H9 (cell line): ENCODE data around the gene DHX30. TPM values are rescaled to one million over a fixed set of nuclear protein-coding genes. Genes with fewer than 3 reads are reported as not detected.

Experiments
- DNase-seq: peaks from one replicate; pipeline ENCODE4 v3.0.0-alpha.2; 2017
- H2AFZ ChIP-seq: one replicate; pipeline ENCODE4 v1.6.1; 2013; ENCODE audit warnings: mild to moderate bottlenecking, low read length, control low read depth, moderate library complexity
- H2AK5ac ChIP-seq: 2 replicates; pipeline ENCODE4 v1.6.1; 2013; ENCODE audit warnings: low read length, control low read depth, mixed read lengths; ENCODE audit not compliant: insufficient read length
- H2BK120ac ChIP-seq: one replicate; pipeline ENCODE4 v1.6.1; 2013; ENCODE audit warnings: low read depth, mild to moderate bottlenecking, low read length, control low read depth, inconsistent platforms; ENCODE audit not compliant: poor library complexity, severe bottlenecking
- H2BK12ac ChIP-seq: 2 replicates; pipeline ENCODE4 v1.6.1; 2013; ENCODE audit warnings: low read length, control low read depth, mixed read lengths, low read depth; ENCODE audit not compliant: insufficient read length
- H2BK15ac ChIP-seq: 2 replicates; pipeline ENCODE4 v1.6.1; 2013; ENCODE audit warnings: low read depth, low read length, control low read depth
- H2BK20ac ChIP-seq: one replicate; pipeline ENCODE4 v1.6.1; 2013; ENCODE audit warnings: low read depth, mild to moderate bottlenecking, low read length, control low read depth, inconsistent platforms; ENCODE audit not compliant: poor library complexity, severe bottlenecking
- H2BK5ac ChIP-seq: 2 replicates; pipeline ENCODE4 v1.6.1; 2013; ENCODE audit warnings: low read length, control low read depth, mixed read lengths; ENCODE audit not compliant: insufficient read length
- H3K14ac ChIP-seq: 2 replicates; pipeline ENCODE4 v1.6.1; 2013; ENCODE audit warnings: low read length, control low read depth; ENCODE audit not compliant: insufficient read depth
- H3K18ac ChIP-seq: 2 replicates; pipeline ENCODE4 v1.6.1; 2013; ENCODE audit warnings: low read depth, mild to moderate bottlenecking, mixed read lengths, low read length, control low read depth; ENCODE audit not compliant: insufficient read length
- H3K23ac ChIP-seq: 2 replicates; pipeline ENCODE4 v1.6.1; 2013; ENCODE audit warnings: low read length, control low read depth, mixed read lengths, low read depth; ENCODE audit not compliant: insufficient read length
- H3K23me2 ChIP-seq: 2 replicates; pipeline ENCODE4 v1.6.1; 2013; ENCODE audit warnings: low read depth, mild to moderate bottlenecking, mixed read lengths, low read length, control low read depth; ENCODE audit not compliant: insufficient read length, poor library complexity, severe bottlenecking
- H3K27ac ChIP-seq: 2 replicates; pipeline ENCODE4 v1.5.1; 2013; ENCODE audit warnings: low read length, control low read depth, mixed read lengths, low read depth; ENCODE audit not compliant: insufficient read length
- H3K27me3 ChIP-seq: 2 replicates; pipeline ENCODE4 v1.6.1; 2013; ENCODE audit warnings: low read length, control low read depth, inconsistent platforms; ENCODE audit not compliant: insufficient read depth
- H3K4ac ChIP-seq: 2 replicates; pipeline ENCODE4 v1.6.1; 2013; ENCODE audit warnings: low read depth, mild to moderate bottlenecking, control low read depth, inconsistent platforms, low read length, moderate library complexity
- H3K4me1 ChIP-seq: 2 replicates; pipeline ENCODE4 v1.6.1; 2013; ENCODE audit warnings: low read length, control low read depth, inconsistent platforms; ENCODE audit not compliant: insufficient read depth
- H3K4me2 ChIP-seq: 2 replicates; pipeline ENCODE4 v1.6.1; 2013; ENCODE audit warnings: low read length, control low read depth, mixed read lengths; ENCODE audit not compliant: insufficient read length, insufficient read depth
- H3K56ac ChIP-seq: 2 replicates; pipeline ENCODE4 v1.6.1; 2013; ENCODE audit warnings: low read depth, mild to moderate bottlenecking, mixed read lengths, low read length, control low read depth; ENCODE audit not compliant: insufficient read length
- H3K79me1 ChIP-seq: 2 replicates; pipeline ENCODE4 v1.6.1; 2013; ENCODE audit warnings: low read depth, mild to moderate bottlenecking, moderate library complexity, low read length, control low read depth, inconsistent platforms; ENCODE audit not compliant: insufficient read depth, poor library complexity, severe bottlenecking
- H3K79me2 ChIP-seq: 2 replicates; pipeline ENCODE4 v1.6.1; 2013; ENCODE audit warnings: low read length, control low read depth, inconsistent platforms; ENCODE audit not compliant: insufficient read depth
- H3K9ac ChIP-seq: 2 replicates; pipeline ENCODE4 v1.6.1; 2013; ENCODE audit warnings: low read length, control low read depth, mixed read lengths; ENCODE audit not compliant: insufficient read length; ENCODE audit errors: extremely low read depth
- H3K9me3 ChIP-seq: one replicate; pipeline ENCODE4 v1.6.1; 2013; ENCODE audit warnings: low read depth, low read length, inconsistent platforms; ENCODE audit not compliant: control insufficient read depth
- H3T11ph ChIP-seq: one replicate; pipeline ENCODE4 v1.6.1; 2013; ENCODE audit warnings: mild to moderate bottlenecking, low read length, control low read depth, inconsistent platforms
- H4K20me1 ChIP-seq: one replicate; pipeline ENCODE4 v1.6.1; 2013; ENCODE audit not compliant: control insufficient read depth, insufficient read length, insufficient read depth
- H4K5ac ChIP-seq: 2 replicates; pipeline ENCODE4 v1.6.1; 2013; ENCODE audit warnings: low read depth, mild to moderate bottlenecking, mixed read lengths, low read length, control low read depth; ENCODE audit not compliant: insufficient read length
- H4K8ac ChIP-seq: replicated peaks from 2 replicates; pipeline ENCODE4 v1.6.1; 2013; ENCODE audit warnings: low read length, control low read depth, mixed read lengths, low read depth; ENCODE audit not compliant: insufficient read length
- H4K91ac ChIP-seq: 2 replicates; pipeline ENCODE4 v1.6.1; 2013; ENCODE audit warnings: low read depth, mild to moderate bottlenecking, moderate library complexity, mixed read lengths, low read length, control low read depth; ENCODE audit not compliant: insufficient read length
- H3K27ac Mint-ChIP-seq, 3 experiments: 2 replicates in 2 of 3; 3 replicates in 1 of 3; pipeline ENCODE4 v1.8.0; 2020 to 2021; ENCODE audit warnings: mixed read lengths in 3 of 3, mild to moderate bottlenecking in 1 of 3, moderate library complexity in 1 of 3
- H3K27me3 Mint-ChIP-seq: 2 replicates; pipeline ENCODE4 v1.8.0; 2021; ENCODE audit warnings: low read depth, mild to moderate bottlenecking, moderate library complexity, mixed read lengths
- H3K36me3 Mint-ChIP-seq, 3 experiments: 2 replicates in 2 of 3; 3 replicates in 1 of 3; pipeline ENCODE4 v1.8.0; 2020 to 2021; ENCODE audit warnings: low read depth in 3 of 3, mixed read lengths in 3 of 3; ENCODE audit not compliant: insufficient read depth in 1 of 3
- H3K4me1 Mint-ChIP-seq, 2 experiments: 2 replicates each; pipeline ENCODE4 v1.8.0; 2020; ENCODE audit warnings: mixed read lengths in 2 of 2
- H3K4me3 Mint-ChIP-seq, 2 experiments: 2 replicates in 1 of 2; 3 replicates in 1 of 2; pipeline ENCODE4 v1.8.0; 2020 to 2021; ENCODE audit warnings: mild to moderate bottlenecking in 2 of 2, mixed read lengths in 2 of 2, moderate library complexity in 1 of 2
- H3K9me3 Mint-ChIP-seq, 2 experiments: 2 replicates in 1 of 2; 3 replicates in 1 of 2; pipeline ENCODE4 v1.8.0; 2020; ENCODE audit warnings: mild to moderate bottlenecking in 2 of 2, mixed read lengths in 2 of 2, moderate library complexity in 1 of 2
- WGBS: extraction: QIAGEN DNeasy Blood & Tissue Kit; methylation state at CpG from one replicate; pipeline ENCODE4 v1.1.7; 2013; ENCODE audit warnings: missing lambda C conversion rate, low lambda C conversion rate, mixed read lengths; ENCODE audit not compliant: insufficient read length; ENCODE audit errors: extremely low coverage; 5-methylcytosine and 5-hydroxymethylcytosine counted together
- total RNA-seq: library from RNA; stranded (reverse); gene quantifications from 2 replicates; pipeline ENCODE4 v1.2.1, GENCODE V29; 2021
- TF ChIP-seq, protein P1 (sequence below): fragments of 200-600 bp; sonication (generic); conservative IDR thresholded peaks from 3 replicates; pipeline ENCODE4 v1.8.0; 2021; ENCODE audit warnings: antibody characterized with exemption, mild to moderate bottlenecking

DHX30 gene
- total RNA-seq, 1 experiment from 2014 or later = 107 TPM

DNA sequence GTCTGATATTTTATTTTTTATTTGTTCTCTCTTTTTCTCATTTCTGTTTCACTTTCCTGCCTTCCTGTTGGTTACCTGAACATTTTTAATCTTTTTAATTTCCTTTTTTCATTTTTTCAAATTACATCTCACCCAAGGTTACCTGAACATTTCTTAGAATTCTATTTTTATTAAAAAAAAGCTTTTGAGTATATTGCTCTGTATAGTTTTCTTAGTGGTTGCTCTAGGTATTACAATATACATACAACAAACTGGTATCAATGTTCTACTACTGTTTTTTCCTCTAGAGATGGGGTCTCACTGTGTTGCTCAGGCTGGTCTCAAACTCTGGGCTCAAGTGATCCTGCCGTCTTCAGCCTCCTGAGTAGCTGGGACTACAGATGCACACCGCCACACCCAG, 79.4 kb downstream of the DHX30 start:
- H3K4me2 ChIP-seq = no peak overlapping the region
- no peak overlapping the region for H3K4me3 Mint-ChIP-seq
- H3K4me1 Mint-ChIP-seq = no peaks in the 10 kb centered on the region; a peak in 1 of 4 replicates
- H3K23ac ChIP-seq = no peak overlapping the region
- H4K20me1 ChIP-seq = no peaks in the 10 kb centered on the region
- H3K27me3 ChIP-seq = no peaks in the 10 kb centered on the region
- H3T11ph ChIP-seq = no peak overlapping the region
- H3K18ac ChIP-seq = no peak overlapping the region
- WGBS = no CpG with 5 or more reads among the region's 2 CpGs
- H3K23me2 ChIP-seq = no peaks in the 10 kb centered on the region
- H2AFZ ChIP-seq = no peak overlapping the region
- no peak overlapping the region for H3K56ac ChIP-seq
- H2BK5ac ChIP-seq = no peak overlapping the region
- no peak overlapping the region for H3K27ac ChIP-seq
- H3K27me3 Mint-ChIP-seq = no peaks in the 10 kb centered on the region
- no peaks in the 10 kb centered on the region for H3K9me3 Mint-ChIP-seq
- no peaks in the 10 kb centered on the region for H3K9me3 ChIP-seq
- H3K4me1 ChIP-seq = no peaks in the 10 kb centered on the region
- no peak overlapping the region for H4K91ac ChIP-seq
- no peak overlapping the region for H2BK15ac ChIP-seq
- H3K27ac Mint-ChIP-seq = no peak overlapping the region
- H4K5ac ChIP-seq = no peak overlapping the region
- TF ChIP-seq, protein P1, sequence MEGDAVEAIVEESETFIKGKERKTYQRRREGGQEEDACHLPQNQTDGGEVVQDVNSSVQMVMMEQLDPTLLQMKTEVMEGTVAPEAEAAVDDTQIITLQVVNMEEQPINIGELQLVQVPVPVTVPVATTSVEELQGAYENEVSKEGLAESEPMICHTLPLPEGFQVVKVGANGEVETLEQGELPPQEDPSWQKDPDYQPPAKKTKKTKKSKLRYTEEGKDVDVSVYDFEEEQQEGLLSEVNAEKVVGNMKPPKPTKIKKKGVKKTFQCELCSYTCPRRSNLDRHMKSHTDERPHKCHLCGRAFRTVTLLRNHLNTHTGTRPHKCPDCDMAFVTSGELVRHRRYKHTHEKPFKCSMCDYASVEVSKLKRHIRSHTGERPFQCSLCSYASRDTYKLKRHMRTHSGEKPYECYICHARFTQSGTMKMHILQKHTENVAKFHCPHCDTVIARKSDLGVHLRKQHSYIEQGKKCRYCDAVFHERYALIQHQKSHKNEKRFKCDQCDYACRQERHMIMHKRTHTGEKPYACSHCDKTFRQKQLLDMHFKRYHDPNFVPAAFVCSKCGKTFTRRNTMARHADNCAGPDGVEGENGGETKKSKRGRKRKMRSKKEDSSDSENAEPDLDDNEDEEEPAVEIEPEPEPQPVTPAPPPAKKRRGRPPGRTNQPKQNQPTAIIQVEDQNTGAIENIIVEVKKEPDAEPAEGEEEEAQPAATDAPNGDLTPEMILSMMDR = no peak; the same call in 1 of the 3 replicates
- H3K36me3 Mint-ChIP-seq = peaks cover 5 to 33% (median 22%) of the 10 kb centered on the region in 3 experiments
- no peak for DNase-seq
- H3K9ac ChIP-seq = no peak overlapping the region
- H2BK20ac ChIP-seq = no peak overlapping the region
- H2BK120ac ChIP-seq = no peak overlapping the region
- H4K8ac ChIP-seq = no peak overlapping the region
- no peaks in the 10 kb centered on the region for H3K79me1 ChIP-seq
- no peak overlapping the region for H2AK5ac ChIP-seq
- no peak overlapping the region for H2BK12ac ChIP-seq
- H3K79me2 ChIP-seq = no peaks in the 10 kb centered on the region
- no peak overlapping the region for H3K4ac ChIP-seq
- no peak overlapping the region for H3K14ac ChIP-seq
